HG03565 (cell line): ENCODE measurements around the gene CEP112.

ENCODE experiments used
- ATAC-seq: cut with Tn5 transposase; IDR thresholded peaks from one replicate; pipeline ENCODE4 v1.9.1; 2021; ENCODE audit warnings: mild to moderate bottlenecking, moderate library complexity; ENCODE audit not compliant: unreplicated experiment

Gene CEP112

GRCh38 chr17:66211047-66211810, 19.3 kb upstream of the CEP112 start:
- ATAC-seq = no peak

GRCh38 chr17:66210208-66210574, 18.3 kb upstream of the CEP112 start:
- ATAC-seq = no peak

GRCh38 chr17:66207936-66208335, 16.0 kb upstream of the CEP112 start:
- ATAC-seq = no peak

- no peak for ATAC-seq
Measured at GRCh38 chr17:66203274-66204015, 11.5 kb upstream of the CEP112 start.

DNA sequence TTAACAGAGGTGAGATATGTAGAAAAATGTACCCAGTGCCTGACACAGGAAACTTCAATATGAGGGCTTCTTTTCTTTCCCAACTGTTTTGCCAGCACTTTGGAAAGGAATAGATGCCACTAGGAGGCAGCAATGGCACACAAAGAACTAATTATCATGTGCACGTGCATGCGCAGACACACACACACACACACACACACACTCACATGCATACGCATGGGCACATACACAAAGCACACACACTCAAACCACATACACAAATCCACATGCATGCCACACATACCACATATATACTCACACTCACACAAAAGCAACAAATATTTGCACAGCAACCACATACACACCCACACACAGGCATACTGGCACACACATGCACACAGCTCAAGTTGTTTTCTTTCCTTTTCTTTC, 8.8 kb upstream of the CEP112 start:
- no peak for ATAC-seq

DNA sequence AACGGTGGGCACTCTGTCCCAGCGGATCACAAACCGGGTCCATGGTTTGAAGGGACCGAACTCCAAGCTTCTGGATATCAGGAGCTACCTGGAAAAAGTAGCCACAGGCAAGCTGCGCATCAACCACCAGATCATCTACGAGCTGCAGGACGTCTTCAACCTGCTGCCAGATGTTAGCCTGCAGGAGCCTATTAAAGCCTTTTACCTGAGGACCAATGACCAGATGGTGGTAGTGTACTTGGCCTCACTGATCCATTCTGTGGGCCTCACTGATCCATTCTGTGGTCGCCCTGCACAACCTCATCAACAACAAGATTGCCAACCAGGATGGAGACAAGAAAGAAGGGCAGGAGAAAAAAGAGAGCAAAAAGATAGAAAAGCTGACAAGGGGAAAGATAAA, 6.3 kb upstream of the CEP112 start:
- ATAC-seq = no peak

- ATAC-seq = no peak
Measured at GRCh38 chr17:66192378-66192687, 400 bp upstream of the CEP112 start.

DNA sequence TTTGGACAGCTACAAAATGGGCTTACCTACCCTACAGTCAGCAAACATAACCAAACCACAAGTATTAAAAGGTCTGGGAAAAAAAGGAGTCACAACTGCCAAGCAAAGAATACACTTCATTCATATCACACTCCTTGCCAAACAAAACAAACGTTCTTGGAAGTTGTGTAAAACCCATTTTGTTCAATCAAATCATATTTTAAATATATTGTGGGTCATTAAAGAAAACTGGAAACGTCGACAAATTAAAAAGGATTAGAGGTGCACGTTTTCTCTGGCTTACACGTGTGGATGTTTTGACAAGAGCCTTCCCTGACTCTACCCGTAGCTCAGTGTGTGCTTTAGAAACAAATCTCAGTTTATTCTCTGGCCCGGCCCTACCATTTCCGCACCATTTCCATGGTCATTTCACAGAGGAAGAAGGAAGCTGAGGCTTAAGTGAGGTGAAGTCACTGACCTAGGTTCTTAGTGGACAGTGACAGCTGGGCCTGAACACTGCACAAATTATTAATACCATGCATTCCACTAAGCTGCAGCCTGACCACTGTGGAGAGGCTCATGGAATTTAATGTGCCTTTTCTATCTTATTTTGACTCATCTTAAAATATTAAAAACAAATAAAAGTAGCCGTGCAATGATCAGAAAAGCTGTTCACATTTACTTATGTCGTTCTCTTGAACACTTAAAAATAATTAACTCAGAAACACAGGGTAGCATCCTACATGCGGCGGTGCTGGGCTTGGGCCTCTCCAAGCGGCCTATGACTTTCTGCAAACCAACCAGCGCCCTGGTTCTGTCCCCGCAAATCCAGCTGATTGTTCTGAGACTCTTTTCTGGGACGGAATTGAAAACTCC, 968 bp downstream of the CEP112 start:
- no peak for ATAC-seq

DNA sequence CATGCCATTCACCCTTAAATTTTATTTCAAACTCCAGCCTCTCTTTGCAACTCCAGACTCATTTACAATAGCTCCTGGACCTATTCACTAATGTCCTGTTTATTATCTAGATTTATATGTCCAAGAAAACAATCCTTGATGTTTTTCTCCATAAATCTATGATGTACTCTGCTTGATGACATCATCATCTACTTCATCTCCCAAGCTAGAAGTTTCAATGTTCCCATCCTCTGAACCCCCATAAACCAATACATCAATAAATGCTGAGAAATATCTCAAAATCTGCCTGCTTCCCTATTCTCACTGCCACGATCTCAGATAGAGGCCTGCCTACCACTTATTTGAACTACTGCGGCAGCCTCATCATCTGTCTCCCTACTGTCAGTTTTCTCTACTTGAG, 4.2 kb downstream of the CEP112 start:
- ATAC-seq = no peak

DNA sequence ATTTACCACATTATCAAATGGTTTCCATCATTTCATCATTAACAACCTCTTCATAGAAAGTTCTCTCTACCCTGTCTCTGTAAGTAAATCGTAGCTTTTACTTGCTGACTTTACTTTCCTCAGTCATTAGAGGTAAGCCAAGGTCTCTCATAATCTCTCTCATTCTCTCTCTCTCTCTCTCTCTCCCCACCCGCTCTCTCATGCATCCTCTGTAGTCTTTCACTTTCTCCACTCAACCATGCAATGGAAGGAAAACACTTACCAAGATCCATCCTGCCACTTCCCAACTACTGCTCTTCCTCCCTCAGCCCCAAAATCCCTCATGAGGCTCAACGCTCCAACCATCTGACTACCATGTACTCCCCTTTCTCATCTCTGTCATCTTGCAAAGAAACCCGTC, 6.1 kb downstream of the CEP112 start:
- ATAC-seq = no peak

GRCh38 chr17:66184392-66184791, 7.5 kb downstream of the CEP112 start:
- no peak for ATAC-seq

DNA sequence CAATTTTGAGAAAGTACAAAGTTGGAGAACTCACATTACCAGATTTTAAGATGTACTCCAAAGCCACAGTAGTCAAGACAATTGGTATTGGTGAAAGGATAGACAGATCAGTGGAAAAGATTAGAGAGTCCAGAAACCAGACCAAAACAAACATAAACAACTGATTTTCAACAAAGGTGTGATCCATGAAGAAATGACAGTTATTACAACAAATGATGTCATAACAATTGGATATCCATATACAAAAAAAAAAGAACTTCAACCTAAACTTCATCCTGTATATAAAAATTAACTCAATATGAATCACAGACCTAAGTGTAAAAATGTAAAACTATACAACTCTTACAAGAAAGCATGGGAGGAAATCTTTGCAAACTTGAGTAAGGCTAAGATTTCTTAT, 8.4 kb downstream of the CEP112 start:
- ATAC-seq = no peak

- ATAC-seq = no peak
Measured at GRCh38 chr17:66178642-66179041, 13.3 kb downstream of the CEP112 start.

- no peak for ATAC-seq
Measured at GRCh38 chr17:66177048-66177447, 14.9 kb downstream of the CEP112 start.

DNA sequence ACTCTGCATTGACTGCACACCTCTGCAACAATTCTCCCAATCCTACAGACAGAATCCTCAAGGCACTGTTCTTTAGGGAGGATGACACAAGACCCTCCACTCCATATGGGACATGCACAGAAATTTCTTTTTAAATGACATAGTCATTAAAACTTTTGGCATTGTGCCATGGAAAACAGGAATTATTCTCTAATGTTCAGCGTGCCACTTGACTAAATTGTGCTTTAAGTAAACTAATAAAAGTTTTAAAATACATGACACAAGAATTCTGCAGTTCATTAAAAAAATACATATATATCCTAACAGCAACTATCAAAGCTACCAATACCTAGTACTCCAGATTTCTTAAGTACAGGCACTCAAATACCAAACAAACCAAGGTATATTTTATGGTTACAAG, 16.0 kb downstream of the CEP112 start:
- ATAC-seq = no peak

DNA sequence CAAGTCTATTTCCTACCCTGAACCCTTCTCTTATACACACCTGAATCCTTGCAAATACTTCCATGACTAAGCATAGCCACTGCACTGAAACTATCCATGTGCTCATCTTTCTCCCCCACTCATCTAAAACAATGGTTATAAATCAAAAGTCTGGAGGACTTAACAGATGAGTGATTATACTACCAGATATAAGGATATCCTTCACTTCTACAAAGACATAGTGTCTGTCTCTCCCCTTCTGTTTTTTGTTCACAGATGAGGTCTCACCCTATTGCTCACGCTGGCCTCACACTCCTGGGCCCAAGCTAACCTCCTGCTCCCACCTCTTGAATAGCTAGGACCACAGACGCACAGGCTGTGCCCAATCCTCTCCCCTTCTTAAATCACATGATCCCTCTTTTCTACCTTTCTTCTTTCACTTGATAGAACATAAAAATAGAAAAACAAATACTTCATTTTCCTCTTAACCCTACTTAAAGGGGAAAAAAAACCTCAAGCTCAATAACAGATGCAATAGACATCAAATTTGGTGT, 19.2 kb downstream of the CEP112 start:
- ATAC-seq = no peak

- ATAC-seq = no peak
Measured at GRCh38 chr17:66172144-66172543, 19.8 kb downstream of the CEP112 start.

GRCh38 chr17:66171692-66172091, 20.2 kb downstream of the CEP112 start:
- ATAC-seq = no peak

DNA sequence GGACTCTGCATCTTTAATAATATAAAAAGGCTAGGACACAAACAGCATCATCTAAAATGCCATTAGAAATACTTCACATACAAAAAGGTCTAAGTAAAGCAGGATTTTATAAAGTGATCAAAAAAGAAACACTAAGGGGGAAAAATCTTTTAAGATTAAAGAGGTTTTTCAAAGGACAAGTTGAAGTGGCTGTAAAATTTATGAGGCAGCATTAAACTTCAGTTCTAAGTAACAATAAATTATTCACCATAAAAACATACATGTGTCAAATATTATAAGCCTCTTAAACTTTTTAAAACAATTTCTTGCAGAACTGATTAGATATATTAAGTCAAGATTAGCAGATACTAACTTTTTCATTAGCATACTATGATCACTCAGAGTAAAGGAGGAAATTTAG, 20.8 kb downstream of the CEP112 start:
- no peak for ATAC-seq

- no peak for ATAC-seq
Measured at GRCh38 chr17:66169839-66170238, 22.1 kb downstream of the CEP112 start.

DNA sequence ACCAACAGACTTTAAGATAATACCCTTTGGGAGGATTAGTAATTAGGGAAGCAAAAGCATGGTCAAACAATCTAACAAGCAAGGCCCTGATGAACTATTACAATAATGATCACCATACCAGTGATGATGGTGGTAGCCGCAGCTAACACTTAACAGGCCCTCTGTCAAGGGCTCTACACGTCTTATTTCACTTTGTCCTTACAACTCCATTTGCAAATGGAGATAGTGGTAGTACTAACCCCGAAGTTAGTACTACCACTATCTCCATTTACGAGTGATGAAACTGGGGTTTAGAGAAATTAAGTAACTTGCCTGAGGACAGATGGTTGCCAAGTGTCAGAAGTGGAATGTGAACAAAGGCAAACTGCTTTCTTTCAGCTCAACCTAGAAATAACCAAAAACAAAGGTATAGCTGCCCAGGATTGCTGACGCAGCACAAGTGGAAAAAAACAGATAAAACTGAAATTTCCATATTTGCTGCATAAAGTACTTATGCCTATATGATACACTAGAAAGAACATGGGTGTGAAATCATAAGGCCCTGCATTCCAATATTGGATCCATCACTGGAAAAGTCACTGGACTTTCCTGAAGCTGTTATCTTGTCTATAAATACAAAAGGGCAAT, 24.6 kb downstream of the CEP112 start:
- no peak for ATAC-seq
